CD4-positive, alpha-beta T cell treated with Interferon alpha-2 for 1 hour (primary cell): ENCODE measurements around the gene TBCEL.

Source experiments
- DNase-seq, 2 donors: peaks; one replicate each; pipeline ENCODE4 v3.0.0-alpha.2; 2020 to 2022

The TBCEL gene

GRCh38 chr11:121067026-121067425, 43.1 kb downstream of the TBCEL start:
- no peak for DNase-seq

- no peak for DNase-seq
Measured at GRCh38 chr11:121067453-121067852, 43.6 kb downstream of the TBCEL start.

GRCh38 chr11:121067962-121068647, 44.2 kb downstream of the TBCEL start:
- DNase-seq = no peak

- no peak for DNase-seq
Measured at GRCh38 chr11:121068787-121069186, 44.9 kb downstream of the TBCEL start.

- DNase-seq = no peak
Measured at GRCh38 chr11:121070951-121071845, 47.3 kb downstream of the TBCEL start.

- no peak for DNase-seq
Measured at GRCh38 chr11:121071846-121072450, 48.0 kb downstream of the TBCEL start.

- no peak for DNase-seq
Measured at GRCh38 chr11:121081321-121081720, 57.4 kb downstream of the TBCEL start.

- DNase-seq = no peak
Measured at GRCh38 chr11:121082219-121082618, 58.3 kb downstream of the TBCEL start.

GRCh38 chr11:121082670-121083069, 58.8 kb downstream of the TBCEL start:
- no peak for DNase-seq

GRCh38 chr11:121086866-121087265, 63.0 kb downstream of the TBCEL start:
- no peak for DNase-seq

GRCh38 chr11:121089566-121089965, 65.7 kb downstream of the TBCEL start:
- DNase-seq = no peak

GRCh38 chr11:121090145-121090721, 66.3 kb downstream of the TBCEL start:
- DNase-seq = no peak

GRCh38 chr11:121091492-121092152, 67.7 kb downstream of the TBCEL start:
- DNase-seq = no peak

- no peak for DNase-seq
Measured at GRCh38 chr11:121095561-121095960, 71.7 kb downstream of the TBCEL start.

- DNase-seq = no peak
Measured at GRCh38 chr11:121099364-121099763, 75.5 kb downstream of the TBCEL start.

GRCh38 chr11:121099885-121100284, 76.0 kb downstream of the TBCEL start:
- no peak for DNase-seq

GRCh38 chr11:121100943-121101342, 77.0 kb downstream of the TBCEL start, which contains the start of gene TECTA:
TECTA (plus strand) TSS chr11:121101243; CDS start chr11:121102666, 1,423 bp downstream.
- no peak for DNase-seq

- no peak for DNase-seq
Measured at GRCh38 chr11:121104312-121104762, 80.4 kb downstream of the TBCEL start.

GRCh38 chr11:121105063-121105480, 81.2 kb downstream of the TBCEL start:
- no peak for DNase-seq

- DNase-seq = no peak
Measured at GRCh38 chr11:121105481-121106195, 81.7 kb downstream of the TBCEL start.

GRCh38 chr11:121106812-121107211, 82.9 kb downstream of the TBCEL start:
- DNase-seq = no peak

GRCh38 chr11:121108413-121108812, 84.5 kb downstream of the TBCEL start:
- DNase-seq = no peak
